ENCODE measurements around the gene PALM.
"Not testable (repeated sequence)": the region's sequence is repeated elsewhere in the genome, so short reads cannot be mapped to it uniquely, and the experiment has no call there.

DNA sequence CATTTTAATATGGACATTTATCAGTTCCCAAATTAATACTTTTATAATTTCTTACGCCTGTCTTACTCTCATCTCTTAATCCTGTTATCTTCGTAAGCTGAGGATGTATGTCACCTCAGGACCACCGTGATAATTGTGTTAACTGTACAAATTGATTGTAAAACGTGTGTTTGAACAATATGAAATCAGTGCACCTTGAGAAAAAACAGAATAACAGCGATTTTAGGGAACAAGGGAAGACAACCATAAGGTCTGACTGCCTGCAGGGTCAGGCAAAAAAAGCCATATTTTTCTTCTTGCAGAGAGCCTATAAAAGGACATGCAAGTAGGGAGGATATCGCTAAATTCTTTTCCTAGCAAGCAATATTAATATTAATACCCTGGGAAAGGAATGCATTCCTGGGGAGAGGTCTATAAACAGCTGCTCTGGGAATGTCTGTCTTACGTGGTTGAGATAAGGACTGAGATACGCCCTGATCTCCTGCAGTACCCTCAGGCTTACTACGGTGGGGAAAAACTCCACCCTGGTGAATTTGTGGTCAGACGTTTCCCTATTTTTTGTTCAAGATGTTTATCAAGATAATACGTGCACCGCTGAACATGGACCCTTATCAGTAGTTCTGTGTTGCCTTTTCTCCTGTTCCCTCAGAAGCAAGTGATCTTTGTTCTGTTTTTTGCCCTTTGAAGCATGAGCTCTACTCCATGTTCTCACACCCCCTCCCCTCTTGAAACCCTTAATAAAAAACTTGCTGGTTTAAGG, 39.9 kb upstream of the PALM start:
- not testable (repeated sequence) for TF ChIP-seq POLR2A (IDR thresholded peaks at IDR 0.05; ENCODE audit: low read length); GATA1 (IDR thresholded peaks at IDR 0.05; ENCODE audit: low read depth, low read length)
